GM18502 (cell line): ENCODE results near the gene LCN1.
"Not testable (repeated sequence)": the region's sequence is repeated elsewhere in the genome, so short reads cannot be mapped to it uniquely, and the experiment has no call there.

Experiments
- ATAC-seq: cut with Tn5 transposase; IDR thresholded peaks from one replicate; pipeline ENCODE4 v1.9.1; 2021; ENCODE audit warnings: mild to moderate bottlenecking; ENCODE audit not compliant: unreplicated experiment, poor library complexity

Gene LCN1

DNA sequence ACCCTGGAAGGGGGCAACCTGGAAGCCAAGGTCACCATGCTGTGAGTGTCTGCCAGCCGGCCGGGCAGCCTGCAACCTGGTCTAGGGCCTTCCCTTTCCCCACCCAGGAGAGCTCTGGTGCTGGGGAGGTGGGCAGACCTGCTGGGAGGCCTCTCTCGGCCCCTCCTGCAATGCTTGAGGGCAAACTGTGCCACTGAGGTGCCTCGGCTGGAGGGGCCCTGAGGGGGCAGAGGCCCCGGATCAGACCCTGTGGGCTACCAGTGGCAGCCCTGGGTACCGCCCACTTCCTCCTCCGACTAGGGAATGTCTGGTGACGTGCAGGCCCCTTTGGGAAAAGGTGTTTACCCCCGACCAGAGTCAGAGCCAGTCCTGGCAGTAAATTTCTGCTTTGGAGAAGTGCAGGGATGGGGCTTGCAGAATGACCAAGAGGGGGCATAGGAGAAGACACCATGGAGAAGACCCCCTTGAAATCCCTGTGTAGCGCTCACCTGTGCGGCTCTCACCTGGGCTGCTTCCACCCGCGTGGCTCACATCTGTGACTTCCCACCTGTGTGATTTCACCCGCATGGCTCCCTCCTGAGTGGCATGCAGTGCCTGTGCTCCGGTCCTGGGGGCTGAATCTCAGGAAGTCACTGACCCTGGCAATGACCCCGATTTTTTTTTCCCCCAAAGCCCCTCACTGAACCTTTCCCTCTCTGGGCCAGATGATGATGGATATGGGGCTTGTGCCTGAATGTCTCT lies 1.1 kb downstream of the LCN1 start:
- no peak for ATAC-seq

- ATAC-seq, result no peak
These were observed 1.7 kb downstream of the LCN1 start for GRCh38 chr9:135522931-135523330.

DNA sequence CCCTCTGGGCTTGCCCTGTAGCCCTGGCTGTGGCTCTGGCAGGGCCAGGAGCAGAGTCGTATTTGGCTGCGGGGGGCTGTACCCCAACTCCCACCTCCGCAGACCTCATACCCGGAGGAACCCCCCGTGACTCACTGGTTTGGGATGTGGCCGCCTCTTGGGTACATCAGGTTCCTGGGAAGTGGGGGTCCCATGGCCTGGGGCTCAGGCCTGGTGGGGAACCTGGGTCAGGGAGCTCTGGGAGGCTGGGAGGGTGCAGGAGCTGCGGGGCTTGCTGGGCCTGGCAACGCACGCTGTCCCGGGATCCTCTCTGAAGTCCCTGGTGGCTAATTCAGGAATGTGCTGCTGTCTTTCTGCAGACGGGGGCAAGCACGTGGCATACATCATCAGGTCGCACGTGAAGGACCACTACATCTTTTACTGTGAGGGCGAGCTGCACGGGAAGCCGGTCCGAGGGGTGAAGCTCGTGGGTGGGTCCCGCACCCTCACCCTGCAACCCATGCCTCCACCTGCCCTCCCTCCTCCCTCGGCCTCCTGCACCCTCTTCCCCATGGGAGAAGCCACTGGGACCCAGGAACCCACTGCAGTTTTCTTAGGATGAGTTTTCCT lies 2.4 kb downstream of the LCN1 start:
- ATAC-seq, result no peak

DNA sequence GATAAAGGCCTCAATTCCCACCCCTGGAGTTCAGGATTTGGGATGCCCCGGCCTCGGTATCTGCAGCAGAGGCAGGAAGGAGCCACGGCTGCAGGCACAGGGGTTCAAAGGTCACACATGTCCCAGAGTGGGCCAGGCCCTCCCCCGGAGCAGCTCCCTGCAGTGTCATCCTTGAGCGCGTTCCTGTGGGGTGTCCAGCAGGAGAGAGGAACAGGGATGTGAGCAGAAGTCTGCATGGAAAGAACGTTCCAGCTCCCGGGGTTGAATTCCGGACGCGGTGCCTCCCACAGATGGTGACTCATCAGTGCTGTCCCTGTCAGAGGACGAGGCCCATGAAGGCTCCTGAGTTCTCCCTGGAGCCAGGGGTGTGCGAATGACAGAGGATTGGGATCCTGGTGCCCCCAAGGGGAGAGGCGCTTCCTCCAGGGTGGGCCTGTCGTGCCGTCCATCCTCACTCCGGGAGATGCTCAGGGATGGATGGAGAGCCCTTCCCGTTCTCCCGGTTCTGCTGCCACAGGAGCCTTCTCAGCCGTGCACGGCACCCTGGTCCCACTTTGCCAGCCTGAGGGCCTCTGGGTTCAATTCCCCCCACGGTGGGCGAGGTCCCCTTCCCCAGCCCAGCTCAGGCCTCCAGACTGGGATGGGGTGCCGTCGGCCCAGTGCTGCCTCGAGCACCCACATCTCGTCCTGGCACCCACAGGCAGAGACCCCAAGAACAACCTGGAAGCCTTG lies 3.1 kb downstream of the LCN1 start:
- ATAC-seq, result no peak

DNA sequence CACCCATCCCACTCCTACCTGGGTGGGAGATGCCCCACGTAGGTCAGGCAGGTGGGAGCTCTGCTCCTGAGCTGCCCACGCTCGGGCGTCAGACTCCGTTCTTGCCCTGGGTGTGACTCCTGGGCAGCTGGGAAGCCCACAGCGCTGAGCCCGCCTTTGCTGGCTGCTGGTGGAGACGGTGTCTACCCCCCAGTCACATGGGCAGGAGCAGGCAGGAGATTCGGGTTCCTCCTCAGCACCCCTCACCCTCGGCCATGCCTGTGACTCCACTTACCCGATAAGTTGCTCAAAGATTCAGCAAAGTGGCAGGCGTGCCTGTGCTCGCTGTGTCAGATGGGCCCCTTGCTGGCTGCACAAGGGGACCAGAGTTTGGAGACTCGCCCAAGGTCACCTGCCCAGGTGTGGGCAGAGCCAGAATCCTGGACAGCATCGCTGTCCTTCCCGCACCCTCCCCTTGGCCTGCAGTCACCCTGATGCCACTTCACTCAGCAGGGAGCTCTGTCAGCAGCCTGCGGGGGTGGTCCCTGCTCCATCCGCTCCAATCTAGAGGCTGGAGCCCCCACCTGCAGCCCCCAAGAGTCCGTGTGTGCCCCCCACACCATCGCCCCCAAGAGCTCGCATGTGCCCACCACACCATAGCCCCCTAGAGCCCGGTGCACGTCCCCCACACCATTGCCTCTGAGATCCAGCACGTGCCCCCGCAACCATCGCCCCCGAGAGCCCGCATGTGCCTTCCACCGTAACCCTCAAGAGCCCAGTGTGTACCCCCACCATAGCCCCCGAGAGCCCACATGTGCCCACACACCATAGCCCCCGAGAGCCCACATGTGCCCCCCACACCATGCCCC lies 4.2 kb downstream of the LCN1 start:
- no peak for ATAC-seq

GRCh38 chr9:135526089-135526729 lies 5.0 kb downstream of the LCN1 start:
- ATAC-seq, result no peak

DNA sequence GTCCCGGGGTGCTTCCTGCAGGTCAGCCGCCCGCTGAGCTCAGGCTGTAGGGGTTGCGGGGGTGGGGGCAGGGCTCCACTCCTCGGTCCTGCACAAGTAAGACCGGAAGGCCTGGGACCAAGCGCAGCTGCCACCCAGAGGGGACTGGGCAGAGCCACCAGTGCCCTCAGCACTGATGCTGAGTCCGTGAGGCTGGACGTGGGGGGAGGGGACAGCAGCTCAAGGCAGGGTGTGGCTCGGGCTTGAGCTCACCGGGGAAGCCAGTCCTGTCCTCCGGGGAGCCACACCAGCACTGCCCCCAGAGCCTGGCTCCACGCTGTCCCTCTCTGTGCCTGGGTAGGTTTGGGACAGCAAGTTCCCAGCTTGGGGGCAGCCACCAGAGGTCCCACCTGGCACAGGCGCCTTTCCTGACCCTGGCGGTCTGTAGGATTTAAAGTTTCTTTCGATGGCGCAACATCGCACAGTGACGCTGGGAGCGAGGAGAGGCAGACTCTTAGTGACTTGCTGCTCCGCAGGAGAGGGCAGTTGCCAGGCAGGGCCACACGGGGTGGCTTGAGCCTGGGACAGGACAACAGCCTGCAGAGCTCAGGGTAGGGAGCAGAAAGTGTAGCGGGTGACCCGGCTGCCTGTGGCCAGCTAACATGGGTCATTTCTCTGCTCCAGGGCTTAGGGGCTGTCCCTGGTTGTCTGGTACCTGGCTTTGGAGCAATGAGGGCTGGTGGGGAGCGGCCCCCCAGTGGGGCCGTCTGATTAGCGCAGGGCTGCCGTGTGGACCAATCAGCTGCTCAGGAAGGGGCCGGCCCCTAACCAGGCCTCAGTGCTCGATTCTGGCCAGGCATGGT lies 5.7 kb downstream of the LCN1 start:
- ATAC-seq, result no peak

- not testable (repeated sequence) for ATAC-seq
These were observed 7.7 kb downstream of the LCN1 start for GRCh38 chr9:135528842-135529435.

- no peak for ATAC-seq
These were observed 8.9 kb downstream of the LCN1 start for GRCh38 chr9:135530146-135530545.

DNA sequence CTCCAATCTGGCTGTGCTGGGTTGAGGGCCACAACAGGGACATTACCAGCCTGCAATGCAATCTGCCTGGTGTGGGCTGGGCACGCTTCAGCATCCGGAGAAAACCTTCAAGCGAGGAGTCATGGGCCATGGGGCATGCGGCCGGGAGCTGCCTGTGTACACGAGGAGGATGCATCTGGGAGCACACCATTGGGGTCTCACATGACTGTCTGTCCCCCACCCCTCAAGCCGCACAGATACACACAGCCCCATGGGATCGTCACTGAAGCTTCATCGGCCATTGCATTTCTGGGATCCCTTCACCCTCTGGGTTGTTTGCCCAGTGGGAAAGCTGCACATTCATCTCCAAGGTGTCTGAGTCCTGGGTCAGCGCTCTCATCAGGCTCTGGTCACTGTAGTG lies 9.9 kb downstream of the LCN1 start:
- no peak for ATAC-seq

GRCh38 chr9:135533113-135533512 lies 11.9 kb downstream of the LCN1 start:
- ATAC-seq, result no peak

DNA sequence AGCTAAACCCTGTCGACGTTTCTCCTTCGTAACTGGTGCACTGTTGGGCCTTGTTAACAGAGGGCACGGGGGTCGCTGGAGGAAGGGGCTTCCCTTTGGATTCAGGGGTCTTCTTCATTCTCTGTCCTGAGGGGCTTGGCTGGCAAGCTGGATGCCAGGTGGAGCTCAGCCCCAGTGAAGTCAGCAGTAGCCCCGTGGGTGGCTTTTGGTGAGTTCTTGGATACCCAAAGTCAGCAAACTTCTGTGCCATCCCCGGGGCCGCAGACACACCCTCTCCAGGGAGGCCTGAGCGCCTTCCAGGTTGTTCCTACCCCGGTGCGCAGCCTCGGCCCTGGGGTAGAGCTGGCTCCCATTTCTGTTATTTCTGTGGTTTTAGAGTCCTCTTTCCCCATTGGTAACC lies 12.4 kb downstream of the LCN1 start:
- no peak for ATAC-seq

DNA sequence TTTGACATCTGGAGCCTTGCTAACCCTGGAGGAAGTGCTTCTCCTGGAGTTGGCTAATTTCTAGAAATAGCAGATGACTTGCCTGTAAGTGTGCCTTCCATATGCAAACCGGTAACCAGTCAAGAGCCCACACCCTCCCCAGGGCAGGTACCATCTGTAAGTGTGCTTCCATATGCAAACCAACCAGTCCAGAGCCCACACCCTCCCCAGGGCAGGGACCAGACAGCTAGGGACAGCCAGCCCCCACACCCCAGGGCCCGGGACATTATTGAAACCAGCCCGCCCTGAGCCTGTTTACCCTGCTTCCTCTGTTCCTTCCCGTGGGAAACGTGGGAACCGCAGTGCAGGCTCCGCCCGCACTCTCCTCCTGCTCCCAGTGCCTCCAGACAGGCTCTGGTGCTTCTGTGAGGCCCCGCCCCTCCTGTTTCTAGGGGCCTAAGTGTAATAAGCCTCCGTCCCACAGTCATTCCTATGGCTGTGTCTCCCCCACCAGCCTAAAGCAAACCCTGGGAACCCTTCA lies 13.0 kb downstream of the LCN1 start:
- ATAC-seq, result not testable (repeated sequence)

GRCh38 chr9:135534826-135535225 lies 13.6 kb downstream of the LCN1 start:
- not testable (repeated sequence) for ATAC-seq

GRCh38 chr9:135535631-135536030 lies 14.4 kb downstream of the LCN1 start:
- not testable (repeated sequence) for ATAC-seq

DNA sequence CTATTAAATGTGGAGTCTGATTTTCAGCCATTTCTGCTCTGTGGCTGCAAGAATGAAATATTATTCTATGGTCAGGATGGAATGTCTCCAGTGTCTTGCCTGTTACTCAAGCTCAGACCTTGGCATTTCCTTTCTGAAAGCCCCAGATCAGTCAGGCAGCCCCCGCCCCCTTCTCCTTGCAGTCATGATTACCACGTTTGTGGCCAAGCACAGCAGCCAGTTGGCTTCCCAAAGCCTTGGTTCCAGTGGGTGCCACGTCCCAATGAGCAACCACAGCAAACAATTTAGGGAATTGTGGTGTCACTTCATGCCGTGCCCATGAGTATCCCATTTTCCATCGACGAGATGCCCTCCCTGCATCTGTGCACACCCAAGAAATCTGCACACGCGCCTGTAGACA lies 15.0 kb downstream of the LCN1 start:
- no peak for ATAC-seq

DNA sequence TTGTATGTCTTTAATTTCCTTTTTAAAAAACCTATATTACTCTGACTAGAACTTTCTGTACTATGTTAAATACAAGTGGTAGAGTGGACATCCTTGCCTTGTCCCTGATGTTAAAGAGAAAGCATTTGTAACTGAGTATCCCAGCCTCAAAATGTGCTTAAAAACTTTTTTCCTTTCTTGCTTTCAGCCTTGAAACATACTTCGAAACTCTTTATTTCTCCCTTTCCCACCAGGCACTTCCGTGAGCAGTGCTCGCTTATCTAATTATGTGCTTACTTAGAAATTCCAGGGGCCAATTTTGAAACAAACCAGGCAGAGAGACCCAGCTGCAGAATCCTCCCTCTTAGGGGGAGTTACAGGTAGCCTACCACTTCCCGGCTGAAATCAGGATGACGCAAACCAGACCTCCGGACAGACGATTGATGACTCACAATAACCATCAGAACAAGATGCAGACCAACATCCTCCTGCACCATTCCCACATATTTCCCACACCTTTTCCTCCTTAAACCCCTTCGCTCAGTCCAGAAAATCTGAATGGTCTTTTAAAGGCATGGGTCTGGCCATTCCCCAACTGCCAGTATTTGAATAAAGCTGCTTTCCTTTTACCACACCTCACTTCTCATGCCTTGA lies 22.1 kb downstream of the LCN1 start:
- not testable (repeated sequence) for ATAC-seq

DNA sequence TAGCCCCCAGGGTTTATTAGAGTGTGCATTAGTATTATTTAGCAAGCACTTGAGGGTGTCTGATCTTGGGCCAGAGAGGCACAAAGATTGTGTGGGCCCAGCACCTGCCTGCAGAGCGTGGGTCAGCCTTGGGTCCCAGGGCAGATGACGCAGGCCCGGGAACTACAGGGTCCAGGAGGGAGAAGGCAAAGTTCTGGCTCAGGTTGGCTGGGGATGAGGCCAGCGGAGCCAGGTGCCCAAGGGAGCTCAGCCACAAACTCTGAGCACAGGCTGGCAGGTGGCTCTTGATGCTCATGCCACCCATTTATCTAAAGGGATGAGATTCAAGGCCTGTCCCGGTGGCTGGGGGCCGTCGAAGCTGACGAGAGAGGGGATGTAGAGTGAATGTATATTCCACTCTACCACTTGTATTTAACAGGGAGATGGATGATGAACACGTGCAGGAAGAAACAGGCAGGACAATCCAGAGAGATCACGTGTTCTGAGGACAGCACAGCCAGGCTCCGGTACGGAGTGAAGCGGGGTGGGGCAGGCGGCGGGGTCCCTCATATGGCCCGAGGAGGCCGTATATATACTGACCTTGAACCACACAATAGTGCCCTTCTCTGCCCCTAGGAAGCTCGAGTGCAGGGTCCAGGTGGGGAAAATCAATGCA lies 23.9 kb downstream of the LCN1 start:
- ATAC-seq, result no peak
